Stomach (tissue), 9 donors: Measurements from ENCODE around the gene TRIM63. TPM values are rescaled to one million over a fixed set of nuclear protein-coding genes. Genes with fewer than 3 reads are reported as not detected.
"Not testable (repeated sequence)": the region's sequence is repeated elsewhere in the genome, so short reads cannot be mapped to it uniquely, and the experiment has no call there.

ENCODE experiments used
- DNase-seq, 2 donors: peaks; one replicate each; pipeline versions ENCODE4 v3.0.0 to v3.0.0-alpha.2; 2013 to 2019
- H3K27ac ChIP-seq, 5 donors: fragments of 200-600 bp in 4 of 5; sonication (generic) in 4 of 5; one replicate each; pipeline ENCODE4 v1.5.1; 2013 to 2019; ENCODE audit warnings: mild to moderate bottlenecking in 1 of 5, moderate library complexity in 1 of 5
- H3K27me3 ChIP-seq, 3 donors: fragments of 200-600 bp; sonication (generic); one replicate each; pipeline ENCODE4 v1.5.1; 2017 to 2019; ENCODE audit warnings: mixed run types in 1 of 3
- H3K36me3 ChIP-seq, 4 donors: fragments of 200-600 bp; sonication (generic); 1 replicate in 3 of 4; 2 replicates in 1 of 4; pipeline ENCODE4 v1.5.1; 2016 to 2019
- H3K4me1 ChIP-seq, 4 donors: fragments of 200-600 bp; sonication (generic); one replicate each; pipeline ENCODE4 v1.5.1; 2016 to 2019
- H3K4me3 ChIP-seq, 4 donors: fragments of 200-600 bp; sonication (generic) in 3 of 4; one replicate each; pipeline ENCODE4 v1.5.1; 2016 to 2019; ENCODE audit warnings: mild to moderate bottlenecking in 1 of 4
- H3K9me3 ChIP-seq, 4 donors: fragments of 200-600 bp; sonication (generic); one replicate each; pipeline ENCODE4 v1.5.1; 2016 to 2019
- CTCF ChIP-seq, 7 experiments: fragments of 450-650 bp in 4 of 7; fragments of 200-600 bp in 3 of 7; sonication (generic) in 3 of 7; IDR thresholded peaks; one replicate each; pipeline ENCODE4 v1.5.1; 2016 to 2019; ENCODE audit warnings: antibody characterized with exemption in 7 of 7, control low read depth in 2 of 7, mild to moderate bottlenecking in 1 of 7
- EP300 ChIP-seq: sonication (generic); formaldehyde crosslinking; IDR thresholded peaks from one replicate; pipeline ENCODE4 v1.6.1; 2017; ENCODE audit warnings: antibody characterized with exemption
- POLR2A ChIP-seq, 4 donors: fragments of 450-650 bp; IDR thresholded peaks; one replicate each; pipeline ENCODE4 v1.6.1; 2016; ENCODE audit warnings: antibody characterized with exemption in 4 of 4, control low read depth in 2 of 4, mild to moderate bottlenecking in 1 of 4, moderate library complexity in 1 of 4
- POLR2AphosphoS5 ChIP-seq, 3 donors: sonication (generic); formaldehyde crosslinking; IDR thresholded peaks; one replicate each; pipeline ENCODE4 v1.6.1; 2016; ENCODE audit warnings: antibody characterized with exemption in 3 of 3
- WGBS, 5 donors: extraction: QIAGEN DNeasy Blood & Tissue Kit in 3 of 5; methylation state at CpG; one replicate each; pipeline versions ENCODE4 v1.1.5 to v1.1.7; 2013 to 2018; 5-methylcytosine and 5-hydroxymethylcytosine counted together
- intact Hi-C: fragments of 100-400 bp; cut with DNase I; formaldehyde crosslinking; loops from one replicate; pipeline ENCODE4 v1.15.1; 2023; ENCODE audit warnings: low total_unique reads
- polyA plus RNA-seq, 3 donors: library from polyadenylated mRNA; stranded (reverse); fragments of 200-250 nt; gene quantifications; one replicate each; pipeline ENCODE4 v1.2.3, GENCODE V29; 2013
- total RNA-seq, 5 donors: library from RNA; depleted of rRNA; stranded (reverse); fragments of >200 nt; gene quantifications; one replicate each; pipeline versions ENCODE4 v1.1.0 to v1.2.3, GENCODE V29; 2014 to 2016
- donor health status: healthy with polysubstance abuse.
- donor health status: Bipolar disorder and iron deficiency.
- donor health status: healthy.

TRIM63 gene
- total and polyA plus RNA-seq, 8 donors: 0.37 to 6.0 (median 0.42) TPM; not detected in 4

- Histone ChIP-seq H3K4me3 (no peak overlapping the region), H3K27me3 (peaks cover 0 to 25% (median under 1%) of the 10 kb centered on the region in 3 donors), H3K4me1 (peaks cover 0 to 20% (median 5%) of the 10 kb centered on the region in 4 donors), H3K36me3 (no peaks in the 10 kb centered on the region), H3K27ac (no peak overlapping the region), H3K9me3 (no peaks in the 10 kb centered on the region)
- no peak for TF ChIP-seq POLR2AphosphoS5 (IDR thresholded peaks at IDR 0.05)
- TF ChIP-seq POLR2A (IDR thresholded peaks at IDR 0.05): no peak
- TF ChIP-seq CTCF (IDR thresholded peaks at IDR 0.05): no peak
- TF ChIP-seq EP300: no peak
- 85 to 91% (median 88%) methylated on average over 2 of the region's 2 CpGs for WGBS, 5 donors
- DNase-seq: no peak
- intact Hi-C loops: no loop called here
These were observed 29.0 kb upstream of the TRIM63 start for GRCh38 chr1:26096471-26096870.

- TF ChIP-seq POLR2AphosphoS5 (IDR thresholded peaks at IDR 0.05) (peak in 1 of 3 donors; percentile 41), POLR2A (IDR thresholded peaks at IDR 0.05) (no peak), EP300 (no peak), CTCF (IDR thresholded peaks at IDR 0.05) (no peak)
- peak in 1 of 2 donors; percentile 49 for DNase-seq
- H3K9me3 ChIP-seq: no peaks in the 10 kb centered on the region
- intact Hi-C loops: no loop called here
- peaks cover 0 to 39% (median 7%) of the 10 kb centered on the region in 3 donors for H3K27me3 ChIP-seq
- 52 to 67% (median 63%) methylated on average over 17 of the region's 17 CpGs for WGBS, 5 donors
- no peaks in the 10 kb centered on the region for H3K36me3 ChIP-seq
- H3K4me3 ChIP-seq: no peak overlapping the region
- peaks cover 0 to 20% (median 5%) of the 10 kb centered on the region in 4 donors for H3K4me1 ChIP-seq
- H3K27ac ChIP-seq: peak overlapping the region in 2 of 5 donors; percentile 8 to 39
These were observed 27.4 kb upstream of the TRIM63 start for GRCh38 chr1:26094677-26095383.

DNA sequence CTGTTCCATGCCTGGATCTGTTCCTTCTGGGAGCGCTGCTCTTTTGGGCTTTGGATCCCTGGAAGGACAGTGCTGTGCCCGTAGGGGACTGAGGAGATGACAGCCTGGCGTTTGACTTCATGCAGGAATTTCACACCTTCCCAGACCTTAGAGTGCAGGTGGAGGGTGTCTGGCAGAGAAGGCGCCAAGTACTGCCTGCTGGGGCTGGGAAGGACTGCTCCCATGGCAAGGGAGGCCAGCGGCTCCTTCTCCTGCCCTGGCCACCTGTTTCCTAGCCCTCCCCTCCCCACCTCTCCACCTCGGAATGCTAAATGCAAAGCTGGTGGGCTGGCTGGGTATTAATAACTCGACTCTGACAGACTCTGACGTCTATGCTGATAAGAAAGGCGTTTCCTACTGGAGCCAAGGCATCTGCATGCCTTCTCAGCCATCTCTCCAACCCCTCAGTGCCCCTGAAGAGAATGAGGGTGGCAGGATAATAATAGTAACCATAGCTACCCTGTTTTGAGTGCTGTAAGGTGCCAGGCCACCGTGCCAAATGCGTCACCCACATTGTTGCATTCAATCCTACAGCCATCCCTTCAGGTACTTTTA lies 26.7 kb upstream of the TRIM63 start:
- Histone ChIP-seq H3K36me3 (no peaks in the 10 kb centered on the region), H3K4me3 (no peak overlapping the region), H3K27ac (peak overlapping the region in 2 of 5 donors; percentile 8 to 39), H3K4me1 (peaks cover 0 to 20% (median 5%) of the 10 kb centered on the region in 4 donors), H3K9me3 (no peaks in the 10 kb centered on the region), H3K27me3 (peaks cover 0 to 43% (median 7%) of the 10 kb centered on the region in 3 donors)
- intact Hi-C loops: no loop called here
- TF ChIP-seq EP300 (no peak), CTCF (IDR thresholded peaks at IDR 0.05) (no peak), POLR2A (IDR thresholded peaks at IDR 0.05) (no peak), POLR2AphosphoS5 (IDR thresholded peaks at IDR 0.05) (no peak)
- 25 to 39% (median 30%) methylated on average over 9 to 11 of the region's 11 CpGs for WGBS, 5 donors
- peak in 1 of 2 donors; percentile 73 for DNase-seq

- H3K36me3 ChIP-seq, DNase-seq, intact Hi-C loops, H3K9me3 ChIP-seq, H3K4me3 ChIP-seq: not testable (repeated sequence)
- H3K27ac ChIP-seq: peak overlapping the region in 2 of 5 donors; percentile 8 to 39
- peaks cover 0 to 20% (median 5%) of the 10 kb centered on the region in 4 donors for H3K4me1 ChIP-seq
- H3K27me3 ChIP-seq: peaks cover 0 to 46% (median 7%) of the 10 kb centered on the region in 3 donors
- WGBS, 5 donors: 20 to 35% (median 30%) methylated on average over 6 of the region's 6 CpGs
These were observed 26.1 kb upstream of the TRIM63 start for GRCh38 chr1:26093569-26093968.
